Measurements from ENCODE around the gene NTRK3. TPM values are rescaled to one million over a fixed set of nuclear protein-coding genes. Genes with fewer than 3 reads are reported as not detected.

The NTRK3 gene
- total and polyA plus RNA-seq, 2 of the 13 experiments (the other 11 are each of a cell fraction or from before 2014, with no cell fraction given) = not detected

DNA sequence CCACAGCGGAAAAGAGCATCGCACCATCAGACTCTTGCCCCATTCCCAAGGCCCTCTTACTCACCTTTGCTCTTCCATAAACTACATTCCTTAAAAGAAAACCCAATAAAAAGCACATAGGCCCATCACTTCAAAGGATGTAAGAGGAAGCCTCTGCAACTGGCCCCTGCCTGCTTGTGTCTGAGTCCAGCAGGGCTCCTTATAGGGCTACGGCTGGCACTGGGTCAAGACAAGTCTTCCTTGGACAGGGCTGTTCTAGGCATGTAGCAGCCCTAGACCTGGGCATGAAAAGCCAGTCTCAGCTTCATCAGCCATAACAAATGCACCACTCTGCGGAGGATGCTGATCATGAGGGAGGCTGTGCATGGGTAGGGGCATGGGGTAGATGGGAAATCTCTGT is 218.3 kb downstream of the NTRK3 start (continued):
- TF ChIP-seq ZBTB7B (CRISPR knock-in tag; IDR thresholded peaks at IDR 0.05) = no peak
- no peak for TF ChIP-seq IKZF4 (CRISPR knock-in tag; IDR thresholded peaks at IDR 0.05; ENCODE audit: borderline replicate concordance, low read depth, not compliant biosample characterization)
- TF ChIP-seq MEIS1 (CRISPR knock-in tag; IDR thresholded peaks at IDR 0.05; ENCODE audit: borderline replicate concordance) = no peak
- TF ChIP-seq, protein P1, sequence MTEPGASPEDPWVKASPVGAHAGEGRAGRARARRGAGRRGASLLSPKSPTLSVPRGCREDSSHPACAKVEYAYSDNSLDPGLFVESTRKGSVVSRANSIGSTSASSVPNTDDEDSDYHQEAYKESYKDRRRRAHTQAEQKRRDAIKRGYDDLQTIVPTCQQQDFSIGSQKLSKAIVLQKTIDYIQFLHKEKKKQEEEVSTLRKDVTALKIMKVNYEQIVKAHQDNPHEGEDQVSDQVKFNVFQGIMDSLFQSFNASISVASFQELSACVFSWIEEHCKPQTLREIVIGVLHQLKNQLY (CRISPR knock-in tag; IDR thresholded peaks at IDR 0.05) = no peak
- TF ChIP-seq ZNF776 (CRISPR knock-in tag; IDR thresholded peaks at IDR 0.05) = no peak
- TF ChIP-seq, protein P2, sequence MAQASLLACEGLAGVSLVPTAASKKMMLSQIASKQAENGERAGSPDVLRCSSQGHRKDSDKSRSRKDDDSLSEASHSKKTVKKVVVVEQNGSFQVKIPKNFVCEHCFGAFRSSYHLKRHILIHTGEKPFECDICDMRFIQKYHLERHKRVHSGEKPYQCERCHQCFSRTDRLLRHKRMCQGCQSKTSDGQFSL (CRISPR knock-in tag; IDR thresholded peaks at IDR 0.05) = no peak

DNA sequence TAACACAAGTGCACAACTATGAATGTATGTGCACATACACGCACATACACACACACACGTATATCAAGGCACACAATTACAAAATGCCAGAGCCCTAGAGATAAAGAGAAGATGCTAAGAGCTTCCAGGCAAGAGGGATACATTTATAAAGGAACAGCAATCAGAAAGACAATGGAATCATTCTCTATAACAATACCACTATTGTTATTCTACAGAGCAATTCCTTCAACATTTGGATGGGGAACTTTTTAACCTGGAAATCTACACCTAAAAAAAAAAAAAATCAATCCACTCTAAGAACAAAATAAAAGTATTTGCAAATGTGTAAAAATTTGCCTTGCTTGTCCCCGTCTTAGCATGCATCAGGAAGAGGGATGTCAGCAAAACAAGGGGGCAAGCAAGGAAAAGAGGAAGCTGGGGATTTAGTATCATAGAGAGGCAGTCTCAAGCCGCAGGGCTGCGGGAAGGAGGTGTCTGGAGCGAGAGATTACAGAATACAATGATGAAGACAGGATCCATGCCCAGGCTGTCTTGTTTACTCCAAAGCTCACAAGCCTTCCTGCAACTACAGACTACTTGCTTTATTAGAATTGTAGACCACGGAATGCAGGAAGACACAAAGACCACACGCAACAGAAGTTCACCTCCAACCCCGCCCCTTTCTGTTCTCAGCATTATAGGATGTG is 220.2 kb downstream of the NTRK3 start:
- TF ChIP-seq HOXA7 (CRISPR knock-in tag; IDR thresholded peaks at IDR 0.05) = no peak
- TF ChIP-seq TEAD3 (CRISPR knock-in tag; optimal IDR thresholded peaks at IDR 0.05; ENCODE audit: borderline replicate concordance) = no peak
- no peak for TF ChIP-seq MAFK (conservative IDR thresholded peaks at IDR 0.05 in 1 of 2, IDR thresholded peaks at IDR 0.05 in 1 of 2; ENCODE audit: low read length in 2 of 2)
- TF ChIP-seq TOPORS (CRISPR knock-in tag; IDR thresholded peaks at IDR 0.05) = no peak
- TF ChIP-seq ZNF543 (CRISPR knock-in tag; IDR thresholded peaks at IDR 0.05) = no peak
- Histone ChIP-seq H3K9me3 (ENCODE audit: low read length) (no peaks in the 10 kb centered on the region), H2AFZ (ENCODE audit: low read length) (no peak overlapping the region), H3K79me2 (ENCODE audit: insufficient read depth, low read length) (no peaks in the 10 kb centered on the region), H3K27ac (ENCODE audit: extremely low read length, insufficient read depth, low read length) (no peak overlapping the region), H3K36me3 (replicated peaks in 1 of 2; ENCODE audit: control insufficient read depth in 1 of 2, insufficient read depth in 2 of 2, low read length in 2 of 2) (no peaks in the 10 kb centered on the region), H3K27me3 (ENCODE audit: control insufficient read depth in 1 of 2, insufficient read depth in 2 of 2, low read length in 2 of 2) (no peaks in the 10 kb centered on the region), H3K4me3 (replicated peaks in 1 of 3; ENCODE audit: insufficient read depth in 1 of 3, low read depth in 2 of 3, low read length in 3 of 3) (no peak overlapping the region), H4K20me1 (ENCODE audit: insufficient read depth, low read length) (no peaks in the 10 kb centered on the region), H3K4me1 (ENCODE audit: insufficient read depth, low read length) (no peaks in the 10 kb centered on the region), H3K9ac (ENCODE audit: insufficient read depth, low read depth, low read length) (no peak overlapping the region), H3K4me2 (ENCODE audit: low read depth, low read length) (no peak overlapping the region)
- DNase-seq (ENCODE audit: low spot score) (no peak), FAIRE-seq (no peak), ATAC-seq (no peak)
- POLR2A ChIA-PET = no interaction called here
- CTCF ChIA-PET (ENCODE audit: low intra/inter-chr PET ratio, low total read pairs) = no interaction called here
- intact Hi-C loops (cut with micrococcal nuclease; ENCODE audit: unreplicated experiment) (no loop called here), in situ Hi-C loops (cut with HindIII; ENCODE audit: extremely low pct_ligation_motif_present, low pct_unique_long_range_greater_than_20kb) (no loop called here)
- 1% methylated on average over 9 of the region's 9 CpGs for WGBS (ENCODE audit: low lambda C conversion rate)
- BruUV-seq (replicated peaks) = no TSS peak
